Smooth muscle cell (in vitro differentiated cells): Measurements from ENCODE around the gene RPL27A. TPM values are rescaled to one million over a fixed set of nuclear protein-coding genes. Genes with fewer than 3 reads are reported as not detected.

Source experiments
- DNase-seq: peaks from one replicate; lab custom pipeline; 2025; ENCODE audit not compliant: unreplicated experiment; lab: John Stamatoyannopoulos, UW
- H2AFZ ChIP-seq: fragments of 200-600 bp; sonication (generic); 2 replicates; pipeline ENCODE4 v1.6.0; 2016; ENCODE audit warnings: antibody characterized with exemption, low read depth, mild to moderate bottlenecking
- H3F3A ChIP-seq: fragments of 200-600 bp; sonication (generic); 2 replicates; pipeline ENCODE4 v1.6.0; 2017; ENCODE audit warnings: antibody characterized with exemption, low read depth
- H3K27ac ChIP-seq: fragments of 200-600 bp; sonication (generic); 2 replicates; pipeline ENCODE4 v1.5.1; 2016; ENCODE audit warnings: low read depth, mild to moderate bottlenecking
- H3K27me3 ChIP-seq: fragments of 200-600 bp; sonication (generic); 2 replicates; pipeline ENCODE4 v1.6.1; 2016; ENCODE audit warnings: low read depth, mild to moderate bottlenecking
- H3K36me3 ChIP-seq: fragments of 200-600 bp; sonication (generic); 2 replicates; pipeline ENCODE4 v1.5.1; 2016; ENCODE audit warnings: low read depth
- H3K4me1 ChIP-seq: fragments of 200-600 bp; sonication (generic); 2 replicates; pipeline ENCODE4 v1.5.1; 2016; ENCODE audit warnings: low read depth
- H3K4me2 ChIP-seq: fragments of 200-600 bp; sonication (generic); 2 replicates; pipeline ENCODE4 v1.6.0; 2016; ENCODE audit warnings: mild to moderate bottlenecking
- H3K4me3 ChIP-seq: fragments of 200-600 bp; sonication (generic); 2 replicates; pipeline ENCODE4 v1.5.1; 2016; ENCODE audit warnings: mild to moderate bottlenecking
- H3K79me2 ChIP-seq: fragments of 200-600 bp; sonication (generic); 2 replicates; pipeline ENCODE4 v1.6.0; 2016; ENCODE audit warnings: low read depth, mild to moderate bottlenecking
- H3K9ac ChIP-seq: fragments of 200-600 bp; sonication (generic); 2 replicates; pipeline ENCODE4 v1.6.0; 2016; ENCODE audit warnings: low read depth
- H3K9me3 ChIP-seq: fragments of 200-600 bp; sonication (generic); replicated peaks from 2 replicates; pipeline ENCODE4 v1.5.1; 2016; ENCODE audit warnings: low read depth
- H4K20me1 ChIP-seq: fragments of 200-600 bp; sonication (generic); 2 replicates; pipeline ENCODE4 v1.6.0; 2016; ENCODE audit warnings: low read depth
- CTCF ChIP-seq: fragments of 200-600 bp; sonication (generic); IDR thresholded peaks from 2 replicates; pipeline ENCODE4 v1.5.1; 2017; ENCODE audit warnings: borderline replicate concordance, mild to moderate bottlenecking, antibody characterized with exemption; ENCODE audit not compliant: insufficient read depth, poor library complexity, severe bottlenecking
- WGBS: methylation state at CpG from one replicate; pipeline ENCODE4 v1.1.7; 2016; ENCODE audit warnings: low lambda C conversion rate; 5-methylcytosine and 5-hydroxymethylcytosine counted together
- polyA plus RNA-seq: library from polyadenylated mRNA; unstranded; fragments of >200 nt; fragmentation: Nextera tagmentation; extraction: Ambion mirVana; gene quantifications from 2 replicates; pipeline ENCODE4 v1.2.1, GENCODE V29; 2016
- total RNA-seq: library from RNA; depleted of rRNA; stranded (reverse); fragments of >200 nt; gene quantifications from 2 replicates; pipeline ENCODE4 v1.2.3, GENCODE V29; 2014

Gene RPL27A
- total and polyA plus RNA-seq, 2 experiments from 2014 or later: 817 to 1,140 TPM

- no peak overlapping the region for H2AFZ ChIP-seq
- no peak for TF ChIP-seq CTCF
- 57% methylated on average over 3 of the region's 3 CpGs for WGBS
- H4K20me1 ChIP-seq: no peaks in the 10 kb centered on the region
- H3F3A ChIP-seq: no peaks in the 10 kb centered on the region
- no peaks in the 10 kb centered on the region for H3K9me3 ChIP-seq
- H3K4me2 ChIP-seq: no peak overlapping the region
- H3K79me2 ChIP-seq: no peaks in the 10 kb centered on the region
- DNase-seq: no peak
- no peaks in the 10 kb centered on the region for H3K27me3 ChIP-seq
- no peaks in the 10 kb centered on the region for H3K36me3 ChIP-seq
- no peak overlapping the region for H3K4me3 ChIP-seq
- H3K4me1 ChIP-seq: peaks cover 6% of the 10 kb centered on the region
- no peak overlapping the region for H3K9ac ChIP-seq
- H3K27ac ChIP-seq: peak overlapping the region; percentile 22
Measured at GRCh38 chr11:8652140-8652539, 30.5 kb upstream of the RPL27A start.

GRCh38 chr11:8654503-8654902 lies 28.1 kb upstream of the RPL27A start:
- Histone ChIP-seq H3K79me2 (no peaks in the 10 kb centered on the region), H3F3A (no peaks in the 10 kb centered on the region), H3K9me3 (no peaks in the 10 kb centered on the region), H3K4me1 (peaks cover 2% of the 10 kb centered on the region), H4K20me1 (no peaks in the 10 kb centered on the region), H3K9ac (no peak overlapping the region), H3K4me2 (no peak overlapping the region), H3K27ac (no peak overlapping the region), H3K27me3 (no peaks in the 10 kb centered on the region), H3K36me3 (no peaks in the 10 kb centered on the region), H3K4me3 (no peak overlapping the region), H2AFZ (no peak overlapping the region)
- no peak for TF ChIP-seq CTCF
- DNase-seq: no peak
- 67% methylated on average over 4 of the region's 4 CpGs for WGBS

GRCh38 chr11:8656291-8656690 lies 26.3 kb upstream of the RPL27A start:
- 95% methylated on average over 2 of the region's 2 CpGs for WGBS

More at GRCh38 chr11:8656291-8656690, 26.3 kb upstream of the RPL27A start:
- Histone ChIP-seq H3K27ac (no peak overlapping the region), H3K27me3 (no peaks in the 10 kb centered on the region), H3K36me3 (no peaks in the 10 kb centered on the region), H3K4me3 (no peak overlapping the region), H3K4me2 (no peak overlapping the region), H3K9ac (no peak overlapping the region), H3F3A (no peaks in the 10 kb centered on the region), H3K79me2 (no peaks in the 10 kb centered on the region), H2AFZ (no peak overlapping the region), H3K4me1 (no peaks in the 10 kb centered on the region), H3K9me3 (no peaks in the 10 kb centered on the region), H4K20me1 (no peaks in the 10 kb centered on the region)
- TF ChIP-seq CTCF: no peak
- no peak for DNase-seq
